Hepatocyte (in vitro differentiated cells): ENCODE data around the gene RBM38. TPM values are rescaled to one million over a fixed set of nuclear protein-coding genes. Genes with fewer than 3 reads are reported as not detected.

Source experiments
- DNase-seq: peaks from one replicate; pipeline ENCODE4 v3.0.0-alpha.2; 2016; ENCODE audit warnings: low spot score
- H2AFZ ChIP-seq: fragments of 200-600 bp; sonication (generic); 2 replicates; pipeline ENCODE4 v1.6.0; 2016; ENCODE audit warnings: antibody characterized with exemption, mild to moderate bottlenecking
- H3K27ac ChIP-seq: fragments of 200-600 bp; sonication (generic); 2 replicates; pipeline ENCODE4 v1.5.1; 2016; ENCODE audit warnings: mild to moderate bottlenecking
- H3K27me3 ChIP-seq: fragments of 200-600 bp; sonication (generic); 2 replicates; pipeline ENCODE4 v1.6.1; 2016
- H3K36me3 ChIP-seq: fragments of 200-600 bp; sonication (generic); replicated peaks from 2 replicates; pipeline ENCODE4 v1.5.1; 2016; ENCODE audit warnings: low read depth; ENCODE audit not compliant: insufficient read depth
- H3K4me1 ChIP-seq: fragments of 200-600 bp; sonication (generic); 2 replicates; pipeline ENCODE4 v1.5.1; 2016; ENCODE audit warnings: mild to moderate bottlenecking, moderate library complexity; ENCODE audit not compliant: insufficient read depth
- H3K4me2 ChIP-seq: fragments of 200-600 bp; sonication (generic); 2 replicates; pipeline ENCODE4 v1.6.0; 2016
- H3K4me3 ChIP-seq: fragments of 200-600 bp; sonication (generic); 2 replicates; pipeline ENCODE4 v1.5.1; 2016; ENCODE audit warnings: mild to moderate bottlenecking
- H3K79me2 ChIP-seq: fragments of 200-600 bp; sonication (generic); 2 replicates; pipeline ENCODE4 v1.6.0; 2017; ENCODE audit warnings: mild to moderate bottlenecking
- H3K9me2 ChIP-seq: fragments of 200-600 bp; sonication (generic); replicated peaks from 2 replicates; pipeline ENCODE4 v1.6.0; 2017; ENCODE audit warnings: mild to moderate bottlenecking; ENCODE audit not compliant: insufficient read depth
- H3K9me3 ChIP-seq: fragments of 200-600 bp; sonication (generic); 2 replicates; pipeline ENCODE4 v1.5.1; 2016; ENCODE audit warnings: low read depth, mild to moderate bottlenecking
- H4K20me1 ChIP-seq: fragments of 200-600 bp; sonication (generic); 2 replicates; pipeline ENCODE4 v1.6.0; 2016; ENCODE audit warnings: mild to moderate bottlenecking; ENCODE audit not compliant: insufficient read depth, poor library complexity, severe bottlenecking
- EZH2 ChIP-seq: fragments of 200-600 bp; sonication (generic); IDR thresholded peaks from 2 replicates; pipeline ENCODE4 v1.6.1; 2016; ENCODE audit warnings: antibody characterized with exemption, mild to moderate bottlenecking, borderline replicate concordance
- EZH2phosphoT487 ChIP-seq: fragments of 200-600 bp; sonication (generic); IDR thresholded peaks from one replicate; pipeline ENCODE4 v1.6.1; 2018; ENCODE audit warnings: antibody characterized with exemption, mild to moderate bottlenecking, low read depth, moderate library complexity; ENCODE audit not compliant: unreplicated experiment, severe bottlenecking
- WGBS: methylation state at CpG from one replicate; pipeline ENCODE4 v1.1.6; 2016; ENCODE audit warnings: low lambda C conversion rate; ENCODE audit errors: missing lambda C conversion rate; 5-methylcytosine and 5-hydroxymethylcytosine counted together
- polyA plus RNA-seq: library from polyadenylated mRNA; unstranded; fragments of >200 nt; fragmentation: Nextera tagmentation; extraction: Ambion mirVana; gene quantifications from 2 replicates; pipeline ENCODE4 v1.2.1, GENCODE V29; 2016
- total RNA-seq: library from RNA; depleted of rRNA; stranded (reverse); fragments of >200 nt; gene quantifications from 2 replicates; pipeline ENCODE4 v1.2.3, GENCODE V29; 2014
- TF ChIP-seq, protein P1 (sequence below): fragments of 200-600 bp; sonication (generic); IDR thresholded peaks from 2 replicates; pipeline ENCODE4 v1.5.1; 2016; ENCODE audit warnings: antibody characterized with exemption, mild to moderate bottlenecking; ENCODE audit not compliant: poor library complexity

RBM38 gene
- total and polyA plus RNA-seq, 2 experiments from 2014 or later: 16.1 to 19.6 TPM

DNA sequence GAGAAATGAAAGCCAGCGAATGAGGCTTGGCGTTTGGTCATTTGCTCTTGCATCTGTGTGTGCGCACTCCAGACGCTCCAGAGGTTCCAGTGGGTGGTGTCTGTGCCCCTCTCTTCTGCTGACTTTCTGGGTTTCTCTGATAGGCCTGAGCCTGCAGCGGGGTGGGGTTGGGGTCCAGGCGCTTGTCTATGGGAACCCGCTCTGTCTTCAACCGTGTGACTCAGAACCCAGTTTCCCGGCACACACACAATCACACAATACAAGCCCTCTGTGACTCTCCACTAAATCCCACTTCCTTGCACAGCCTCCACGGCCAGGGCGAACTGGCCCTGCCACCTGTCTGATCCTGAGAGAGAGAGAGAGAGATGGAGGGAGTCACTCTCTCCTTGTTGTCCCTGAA is 24.6 kb downstream of the RBM38 start:
- 88% methylated on average over 11 of the region's 11 CpGs for WGBS
- Histone ChIP-seq H3K4me1 (no peaks in the 10 kb centered on the region), H3K9me3 (no peaks in the 10 kb centered on the region), H3K4me2 (no peak overlapping the region), H3K27ac (no peak overlapping the region), H4K20me1 (no peaks in the 10 kb centered on the region), H2AFZ (no peak overlapping the region), H3K79me2 (no peaks in the 10 kb centered on the region), H3K27me3 (no peaks in the 10 kb centered on the region), H3K4me3 (no peak overlapping the region), H3K9me2 (no peaks in the 10 kb centered on the region), H3K36me3 (no peaks in the 10 kb centered on the region)
- TF ChIP-seq EZH2: no peak
- no peak for TF ChIP-seq EZH2phosphoT487
- TF ChIP-seq, protein P1, sequence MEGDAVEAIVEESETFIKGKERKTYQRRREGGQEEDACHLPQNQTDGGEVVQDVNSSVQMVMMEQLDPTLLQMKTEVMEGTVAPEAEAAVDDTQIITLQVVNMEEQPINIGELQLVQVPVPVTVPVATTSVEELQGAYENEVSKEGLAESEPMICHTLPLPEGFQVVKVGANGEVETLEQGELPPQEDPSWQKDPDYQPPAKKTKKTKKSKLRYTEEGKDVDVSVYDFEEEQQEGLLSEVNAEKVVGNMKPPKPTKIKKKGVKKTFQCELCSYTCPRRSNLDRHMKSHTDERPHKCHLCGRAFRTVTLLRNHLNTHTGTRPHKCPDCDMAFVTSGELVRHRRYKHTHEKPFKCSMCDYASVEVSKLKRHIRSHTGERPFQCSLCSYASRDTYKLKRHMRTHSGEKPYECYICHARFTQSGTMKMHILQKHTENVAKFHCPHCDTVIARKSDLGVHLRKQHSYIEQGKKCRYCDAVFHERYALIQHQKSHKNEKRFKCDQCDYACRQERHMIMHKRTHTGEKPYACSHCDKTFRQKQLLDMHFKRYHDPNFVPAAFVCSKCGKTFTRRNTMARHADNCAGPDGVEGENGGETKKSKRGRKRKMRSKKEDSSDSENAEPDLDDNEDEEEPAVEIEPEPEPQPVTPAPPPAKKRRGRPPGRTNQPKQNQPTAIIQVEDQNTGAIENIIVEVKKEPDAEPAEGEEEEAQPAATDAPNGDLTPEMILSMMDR: no peak
- no peak for DNase-seq

DNA sequence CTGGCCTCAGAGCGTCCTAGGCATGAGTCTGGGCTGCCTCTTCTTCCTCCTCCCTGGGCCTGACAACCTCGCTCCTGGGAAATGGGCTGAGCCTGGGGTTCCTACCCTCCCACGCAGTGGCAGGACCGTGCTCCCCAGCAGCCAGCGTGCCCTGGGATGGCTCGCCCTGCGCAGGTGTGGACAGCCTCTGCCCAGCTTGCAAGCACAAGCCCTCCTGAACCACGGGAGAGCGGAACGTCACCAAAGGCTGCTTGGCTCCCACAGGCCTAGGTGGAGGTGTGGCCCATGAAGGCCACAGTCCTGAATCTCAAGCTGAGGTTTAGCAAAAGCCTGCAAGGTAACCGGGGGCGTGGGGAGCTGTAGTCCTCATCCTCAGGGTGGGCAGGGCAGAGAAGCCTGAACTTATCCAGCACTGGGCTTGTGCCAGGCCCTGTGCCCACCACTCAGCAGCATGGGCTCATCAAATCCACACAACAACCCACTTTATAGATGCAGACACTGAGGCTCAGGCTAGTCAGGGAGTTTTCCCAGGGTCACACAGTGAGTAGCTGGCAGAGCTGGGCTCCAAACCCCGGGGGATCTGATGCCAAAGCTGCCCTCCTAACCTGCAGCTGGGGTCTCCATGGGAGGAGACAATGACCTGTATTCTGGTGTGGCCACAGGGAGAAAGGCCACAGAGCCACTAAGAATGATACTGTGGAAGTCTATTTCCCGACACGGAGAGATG is 25.3 kb downstream of the RBM38 start:
- Histone ChIP-seq H3K27ac (no peak overlapping the region), H3K4me2 (no peak overlapping the region), H3K36me3 (no peaks in the 10 kb centered on the region), H3K9me3 (no peaks in the 10 kb centered on the region), H4K20me1 (no peaks in the 10 kb centered on the region), H3K4me1 (no peaks in the 10 kb centered on the region), H3K79me2 (no peaks in the 10 kb centered on the region), H3K27me3 (no peaks in the 10 kb centered on the region), H3K9me2 (no peaks in the 10 kb centered on the region), H2AFZ (no peak overlapping the region), H3K4me3 (no peak overlapping the region)
- DNase-seq: no peak
- WGBS: 92% methylated on average over 15 of the region's 15 CpGs
- TF ChIP-seq EZH2phosphoT487 (no peak), EZH2 (no peak)
- TF ChIP-seq, protein P1: no peak

DNA sequence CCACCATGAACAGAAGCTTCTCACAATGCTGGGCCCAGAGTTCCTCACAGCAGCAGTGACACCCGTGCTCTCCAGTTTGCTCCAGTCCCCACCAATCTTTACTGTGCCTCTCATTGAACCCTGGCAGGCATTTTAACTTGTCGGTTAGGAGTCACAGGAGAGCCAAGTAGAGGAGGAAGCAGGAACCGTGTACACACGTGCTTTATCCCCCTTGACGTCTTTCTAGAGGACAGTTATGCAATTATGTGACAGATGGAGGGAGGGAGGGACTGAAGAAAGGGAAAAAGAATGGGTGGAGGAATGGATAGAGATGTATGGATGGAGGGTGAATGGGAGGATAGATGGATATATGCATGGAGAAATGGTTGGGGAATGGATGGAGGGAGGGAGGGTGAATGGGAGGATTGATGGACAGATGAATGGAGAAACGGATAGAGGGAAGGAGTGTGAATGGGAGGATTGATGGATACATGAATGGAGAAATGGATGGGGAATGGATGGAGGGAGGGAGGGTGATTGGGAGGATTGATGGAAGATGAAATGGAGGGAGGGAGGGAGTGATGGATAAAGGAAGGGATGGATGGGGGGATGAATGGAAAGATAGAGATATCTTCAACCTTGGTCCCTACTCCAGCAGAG is 26.0 kb downstream of the RBM38 start:
- Histone ChIP-seq H3K79me2 (no peaks in the 10 kb centered on the region), H3K27me3 (no peaks in the 10 kb centered on the region), H3K9me2 (no peaks in the 10 kb centered on the region), H3K27ac (no peak overlapping the region), H3K36me3 (no peaks in the 10 kb centered on the region), H2AFZ (no peak overlapping the region), H3K9me3 (no peaks in the 10 kb centered on the region), H3K4me1 (no peaks in the 10 kb centered on the region), H3K4me2 (no peak overlapping the region), H4K20me1 (no peaks in the 10 kb centered on the region), H3K4me3 (no peak overlapping the region)
- TF ChIP-seq EZH2phosphoT487: no peak
- TF ChIP-seq, protein P1: no peak
- no peak for TF ChIP-seq EZH2
- no peak for DNase-seq
- WGBS: 70% methylated on average over 6 of the region's 6 CpGs
